ENCODE results near the gene TP73.

The TP73 gene

GRCh38 chr1:3768811-3769390 is 116.6 kb downstream of the TP73 start:
- no peak for DNase-seq (ENCODE audit: low spot score)

GRCh38 chr1:3770047-3770765 is 117.9 kb downstream of the TP73 start:
- DNase-seq (ENCODE audit: low spot score) = no peak

GRCh38 chr1:3771108-3772026 is 119.1 kb downstream of the TP73 start:
- DNase-seq (ENCODE audit: low spot score) = no peak

GRCh38 chr1:3772027-3772714 is 119.9 kb downstream of the TP73 start:
- peak; percentile 78 for DNase-seq (ENCODE audit: low spot score)

- DNase-seq (ENCODE audit: low spot score) = no peak
Observed at GRCh38 chr1:3772715-3773571, 120.6 kb downstream of the TP73 start, which contains the start of gene SMIM1. Gene SMIM1, plus strand, starts transcription at chr1:3772749. Its CDS starts 2,625 bp downstream, at chr1:3775374.

GRCh38 chr1:3773572-3774275 is 121.4 kb downstream of the TP73 start:
- no peak for DNase-seq (ENCODE audit: low spot score)

GRCh38 chr1:3774276-3774945 is 122.1 kb downstream of the TP73 start:
- no peak for DNase-seq (ENCODE audit: low spot score)

- DNase-seq (ENCODE audit: low spot score) = peak; percentile 33
Observed at GRCh38 chr1:3774946-3775489, 122.7 kb downstream of the TP73 start.

GRCh38 chr1:3775490-3776230 is 123.3 kb downstream of the TP73 start:
- peak; percentile 89 for DNase-seq (ENCODE audit: low spot score)

GRCh38 chr1:3776231-3776961 is 124.1 kb downstream of the TP73 start:
- no peak for DNase-seq (ENCODE audit: low spot score)

GRCh38 chr1:3777078-3777547 is 124.8 kb downstream of the TP73 start:
- no peak for DNase-seq (ENCODE audit: low spot score)

GRCh38 chr1:3777647-3778589 is 125.6 kb downstream of the TP73 start:
- DNase-seq (ENCODE audit: low spot score) = no peak

GRCh38 chr1:3778590-3779264 is 126.4 kb downstream of the TP73 start:
- DNase-seq (ENCODE audit: low spot score) = no peak

- DNase-seq (ENCODE audit: low spot score) = no peak
Observed at GRCh38 chr1:3779265-3779911, 127.1 kb downstream of the TP73 start.

GRCh38 chr1:3779912-3780416 is 127.6 kb downstream of the TP73 start:
- DNase-seq (ENCODE audit: low spot score) = no peak

- DNase-seq (ENCODE audit: low spot score) = no peak
Observed at GRCh38 chr1:3780901-3781300, 128.6 kb downstream of the TP73 start.
